Measurements from ENCODE around the gene MGAT5.

DNA sequence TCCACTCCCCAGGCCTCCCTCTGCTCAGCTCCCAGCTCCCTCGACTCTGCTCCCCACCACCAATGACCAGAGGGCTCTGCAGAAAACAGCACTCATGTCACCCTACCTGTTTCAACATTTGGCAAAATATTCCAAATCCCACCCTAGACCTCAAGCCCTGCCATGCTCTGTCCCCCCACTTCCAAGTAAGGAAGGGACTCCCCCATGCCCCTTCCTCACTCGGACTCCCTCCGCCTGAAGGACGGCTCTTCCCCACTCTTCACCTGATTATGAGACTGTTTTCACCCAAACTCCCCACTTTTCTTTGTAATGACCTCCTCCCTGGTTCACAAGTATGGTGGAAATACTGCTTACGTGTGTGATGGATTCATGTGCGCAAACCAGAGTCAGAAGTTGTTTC, 208.4 kb downstream of the MGAT5 start:
- no peak for TF ChIP-seq CTCF (IDR thresholded peaks at IDR 0.05)
- TF ChIP-seq POLR2A (IDR thresholded peaks at IDR 0.05) = no peak
